GM12875 (cell line): ENCODE data around the gene CLEC4F.
A peak's percentile ranks its signal among the peaks of the same experiment; 100 is the strongest.

ENCODE experiments used
- H3K4me3 ChIP-seq: one replicate; pipeline ENCODE4 v1.5.1; 2011; ENCODE audit warnings: low read depth, low read length, control low read depth
- CTCF ChIP-seq: IDR thresholded peaks from 2 replicates; pipeline ENCODE4 v1.5.1; 2011; ENCODE audit warnings: low read depth, mild to moderate bottlenecking, control low read depth, inconsistent platforms, low read length, moderate library complexity, borderline replicate concordance; ENCODE audit not compliant: insufficient read depth

CLEC4F gene

GRCh38 chr2:70775141-70775540 is 45.3 kb downstream of the CLEC4F start:
- no peak for TF ChIP-seq CTCF
- H3K4me3 ChIP-seq, result no peak overlapping the region

- TF ChIP-seq CTCF, result no peak
- no peak overlapping the region for H3K4me3 ChIP-seq
Observed at GRCh38 chr2:70772486-70773155, 47.8 kb downstream of the CLEC4F start.

- no peak for TF ChIP-seq CTCF
- no peak overlapping the region for H3K4me3 ChIP-seq
Observed at GRCh38 chr2:70771446-70771845, 49.0 kb downstream of the CLEC4F start.

GRCh38 chr2:70769450-70769849 is 50.9 kb downstream of the CLEC4F start:
- TF ChIP-seq CTCF, result no peak

GRCh38 chr2:70768590-70769085 is 51.8 kb downstream of the CLEC4F start:
- no peak for TF ChIP-seq CTCF
- H3K4me3 ChIP-seq, result no peak overlapping the region

More at GRCh38 chr2:70769450-70769849, 50.9 kb downstream of the CLEC4F start:
- no peak overlapping the region for H3K4me3 ChIP-seq

GRCh38 chr2:70767699-70768589 is 52.5 kb downstream of the CLEC4F start, which contains the start of gene ADD2:
Gene ADD2 (minus strand): TSS chr2:70768200. CDS start chr2:70706408, 61,792 bp downstream.
- H3K4me3 ChIP-seq, result no peak within 1 kb of the TSS
- peak; percentile 40; the same call in 1 of the 2 replicates for TF ChIP-seq CTCF
